ENCODE data around the gene SLC6A3.
"Not testable (repeated sequence)": the region's sequence is repeated elsewhere in the genome, so short reads cannot be mapped to it uniquely, and the experiment has no call there.

The SLC6A3 gene

DNA sequence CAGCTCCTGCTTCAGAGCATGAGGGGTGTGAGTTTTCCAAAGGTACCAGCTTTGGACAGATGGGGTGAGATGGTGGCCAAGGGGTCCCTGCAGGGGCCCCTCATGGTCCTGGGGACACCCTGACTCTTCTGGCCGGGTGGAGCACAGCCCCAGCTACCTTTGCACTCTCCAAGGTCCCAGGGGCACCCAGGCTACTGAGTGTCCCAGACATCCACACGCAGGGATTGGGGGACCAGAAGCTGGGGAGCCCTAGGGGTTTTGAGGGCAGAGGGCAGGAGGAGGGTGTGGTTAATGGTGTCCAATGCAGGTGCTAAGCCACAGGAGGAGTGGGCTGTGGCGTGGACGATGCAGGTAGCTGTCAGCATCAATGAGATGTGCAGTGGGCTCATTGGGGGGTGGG, 84.4 kb downstream of the SLC6A3 start:
- no peak overlapping the region for H3K4me3 ChIP-seq (ENCODE audit: control insufficient read depth, low read depth, low read length)
- DNase-seq (ENCODE audit: low read depth), result no peak
- TF ChIP-seq, protein P1, sequence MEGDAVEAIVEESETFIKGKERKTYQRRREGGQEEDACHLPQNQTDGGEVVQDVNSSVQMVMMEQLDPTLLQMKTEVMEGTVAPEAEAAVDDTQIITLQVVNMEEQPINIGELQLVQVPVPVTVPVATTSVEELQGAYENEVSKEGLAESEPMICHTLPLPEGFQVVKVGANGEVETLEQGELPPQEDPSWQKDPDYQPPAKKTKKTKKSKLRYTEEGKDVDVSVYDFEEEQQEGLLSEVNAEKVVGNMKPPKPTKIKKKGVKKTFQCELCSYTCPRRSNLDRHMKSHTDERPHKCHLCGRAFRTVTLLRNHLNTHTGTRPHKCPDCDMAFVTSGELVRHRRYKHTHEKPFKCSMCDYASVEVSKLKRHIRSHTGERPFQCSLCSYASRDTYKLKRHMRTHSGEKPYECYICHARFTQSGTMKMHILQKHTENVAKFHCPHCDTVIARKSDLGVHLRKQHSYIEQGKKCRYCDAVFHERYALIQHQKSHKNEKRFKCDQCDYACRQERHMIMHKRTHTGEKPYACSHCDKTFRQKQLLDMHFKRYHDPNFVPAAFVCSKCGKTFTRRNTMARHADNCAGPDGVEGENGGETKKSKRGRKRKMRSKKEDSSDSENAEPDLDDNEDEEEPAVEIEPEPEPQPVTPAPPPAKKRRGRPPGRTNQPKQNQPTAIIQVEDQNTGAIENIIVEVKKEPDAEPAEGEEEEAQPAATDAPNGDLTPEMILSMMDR (IDR thresholded peaks at IDR 0.05; ENCODE audit: control insufficient read depth, insufficient read depth, low read depth, low read length, missing control alignments), result no peak

DNA sequence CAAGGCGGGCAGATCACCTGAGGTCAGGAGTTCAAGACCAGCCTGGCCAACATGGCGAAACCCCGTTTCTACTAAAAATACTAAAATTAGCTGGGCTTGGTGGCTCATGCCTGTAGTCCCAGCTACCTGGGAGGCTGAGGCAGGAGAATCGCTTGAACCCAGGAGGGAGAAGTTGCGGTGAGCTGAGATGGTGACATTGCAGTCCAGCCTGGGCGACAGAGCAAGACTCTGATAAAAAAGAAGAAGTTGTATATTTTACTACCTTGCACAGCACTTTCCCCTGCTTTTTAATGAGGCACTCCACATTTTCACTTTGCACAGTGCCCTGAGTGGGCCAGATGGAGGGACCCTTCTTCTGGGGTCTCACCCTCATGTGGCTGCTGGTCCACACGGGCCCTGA, 84.9 kb downstream of the SLC6A3 start:
- DNase-seq (ENCODE audit: low read depth); H3K4me3 ChIP-seq (ENCODE audit: control insufficient read depth, low read depth, low read length): not testable (repeated sequence)

DNA sequence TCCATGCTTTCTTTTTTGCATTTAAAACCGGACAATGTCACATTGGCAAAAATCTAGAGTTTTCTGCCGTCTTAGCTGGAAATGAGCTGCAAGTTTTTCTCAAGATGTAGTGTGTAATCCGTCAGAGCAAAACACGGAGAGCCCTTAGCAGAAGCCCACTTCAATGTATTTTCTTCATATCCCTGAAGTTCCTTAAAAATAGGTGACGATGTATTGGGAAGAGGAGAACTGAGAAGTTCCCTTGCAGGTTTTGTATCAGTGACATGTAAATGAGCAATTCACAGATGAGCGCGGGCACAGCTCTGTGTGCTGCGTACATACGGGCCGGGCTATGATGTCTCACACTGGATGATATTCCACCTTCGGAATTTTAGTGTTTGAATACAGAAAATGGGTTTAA, 85.5 kb downstream of the SLC6A3 start:
- H3K4me3 ChIP-seq (ENCODE audit: control insufficient read depth, low read depth, low read length), result no peak overlapping the region
- TF ChIP-seq, protein P1 (IDR thresholded peaks at IDR 0.05; ENCODE audit: control insufficient read depth, insufficient read depth, low read depth, low read length, missing control alignments), result no peak
- DNase-seq (ENCODE audit: low read depth), result no peak

DNA sequence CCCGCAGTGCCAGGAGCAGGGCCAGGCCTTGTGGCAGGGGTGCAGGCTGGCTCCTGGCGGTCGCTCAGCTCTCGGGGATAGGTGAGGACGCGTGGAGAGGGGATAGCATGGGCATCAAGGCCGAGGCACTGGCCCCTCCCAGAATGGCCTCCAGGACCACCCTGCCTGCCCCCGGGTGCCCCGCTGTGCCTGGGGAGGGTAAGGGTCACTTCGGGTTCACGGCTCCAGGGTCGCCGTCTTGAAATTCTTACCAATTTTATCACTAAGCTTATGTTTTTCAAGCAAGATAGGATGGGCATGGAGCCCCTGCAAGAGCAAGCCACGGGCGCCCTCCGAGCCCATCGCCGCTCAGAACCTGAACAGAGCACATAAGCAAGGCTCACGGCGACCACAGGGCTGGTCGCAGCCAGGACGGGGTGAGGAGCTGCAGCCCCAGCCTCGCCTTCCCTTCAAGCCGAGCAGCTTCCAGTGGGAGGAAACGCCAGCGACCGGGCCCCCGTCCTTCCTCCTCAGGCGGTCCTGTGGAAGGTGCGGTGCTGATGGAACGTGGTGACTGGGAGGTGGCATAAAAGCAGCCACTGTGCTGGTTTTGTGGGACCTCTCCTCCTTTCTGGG, 86.1 kb downstream of the SLC6A3 start:
- TF ChIP-seq, protein P1 (IDR thresholded peaks at IDR 0.05; ENCODE audit: control insufficient read depth, insufficient read depth, low read depth, low read length, missing control alignments), result no peak
- no peak overlapping the region for H3K4me3 ChIP-seq (ENCODE audit: control insufficient read depth, low read depth, low read length)
- DNase-seq (ENCODE audit: low read depth), result no peak

DNA sequence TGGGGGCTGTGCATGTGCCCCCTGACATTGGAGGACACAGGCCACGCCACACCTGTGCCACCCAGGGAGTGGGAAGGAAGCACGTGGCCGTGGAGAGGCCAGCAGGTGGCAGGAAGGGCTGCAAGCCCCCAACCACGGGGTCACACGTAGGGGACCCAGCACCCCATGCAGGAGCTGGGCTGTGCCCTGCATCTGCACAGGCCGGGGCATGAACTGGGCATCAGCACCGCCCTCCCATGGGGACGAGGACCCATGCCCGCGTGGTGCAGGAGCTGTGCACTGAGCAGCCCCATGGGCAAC, 86.6 kb downstream of the SLC6A3 start:
- no peak for DNase-seq (ENCODE audit: low read depth)
- TF ChIP-seq, protein P1 (IDR thresholded peaks at IDR 0.05; ENCODE audit: control insufficient read depth, insufficient read depth, low read depth, low read length, missing control alignments), result no peak
- H3K4me3 ChIP-seq (ENCODE audit: control insufficient read depth, low read depth, low read length), result no peak overlapping the region

DNA sequence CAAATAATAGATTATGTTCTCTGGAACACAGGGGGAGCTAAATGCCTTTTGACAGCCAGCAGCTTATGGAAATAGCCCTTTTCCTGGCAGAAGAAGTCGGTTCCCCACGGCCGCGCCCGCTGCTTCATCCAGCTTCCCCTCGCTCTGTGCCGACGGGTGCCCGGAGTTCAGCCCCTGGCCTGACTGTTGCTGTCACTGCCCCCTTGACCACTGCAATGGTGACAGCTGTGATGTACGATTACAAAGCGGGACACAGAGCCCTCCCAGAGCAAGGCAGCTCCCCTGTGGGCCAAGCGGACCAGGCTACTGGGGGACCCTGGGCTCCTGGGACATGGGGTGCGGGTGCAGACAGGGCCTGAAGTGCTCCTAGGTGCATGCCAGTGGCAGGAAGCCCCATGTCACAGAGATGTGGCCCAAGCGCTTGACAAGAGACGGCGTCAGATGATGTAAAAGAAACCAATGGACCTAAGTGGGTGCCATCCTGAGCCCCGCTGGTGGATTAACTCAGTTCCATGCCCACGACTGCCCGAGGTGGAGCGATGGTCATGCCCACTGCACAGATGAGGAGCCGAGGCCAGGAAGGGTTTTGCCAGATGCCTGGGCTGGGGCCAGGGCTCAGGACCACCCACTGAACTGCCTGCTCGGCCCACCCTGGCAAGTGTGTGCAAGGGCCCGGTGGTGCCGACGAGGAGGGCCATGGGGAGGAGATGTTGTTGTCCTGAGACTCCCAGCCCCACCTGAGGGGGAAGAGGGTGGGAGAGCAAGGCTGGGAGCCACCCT, 87.1 kb downstream of the SLC6A3 start:
- no peak overlapping the region for H3K4me3 ChIP-seq (ENCODE audit: control insufficient read depth, low read depth, low read length)
- TF ChIP-seq, protein P1 (IDR thresholded peaks at IDR 0.05; ENCODE audit: control insufficient read depth, insufficient read depth, low read depth, low read length, missing control alignments), result no peak
- no peak for DNase-seq (ENCODE audit: low read depth)

DNA sequence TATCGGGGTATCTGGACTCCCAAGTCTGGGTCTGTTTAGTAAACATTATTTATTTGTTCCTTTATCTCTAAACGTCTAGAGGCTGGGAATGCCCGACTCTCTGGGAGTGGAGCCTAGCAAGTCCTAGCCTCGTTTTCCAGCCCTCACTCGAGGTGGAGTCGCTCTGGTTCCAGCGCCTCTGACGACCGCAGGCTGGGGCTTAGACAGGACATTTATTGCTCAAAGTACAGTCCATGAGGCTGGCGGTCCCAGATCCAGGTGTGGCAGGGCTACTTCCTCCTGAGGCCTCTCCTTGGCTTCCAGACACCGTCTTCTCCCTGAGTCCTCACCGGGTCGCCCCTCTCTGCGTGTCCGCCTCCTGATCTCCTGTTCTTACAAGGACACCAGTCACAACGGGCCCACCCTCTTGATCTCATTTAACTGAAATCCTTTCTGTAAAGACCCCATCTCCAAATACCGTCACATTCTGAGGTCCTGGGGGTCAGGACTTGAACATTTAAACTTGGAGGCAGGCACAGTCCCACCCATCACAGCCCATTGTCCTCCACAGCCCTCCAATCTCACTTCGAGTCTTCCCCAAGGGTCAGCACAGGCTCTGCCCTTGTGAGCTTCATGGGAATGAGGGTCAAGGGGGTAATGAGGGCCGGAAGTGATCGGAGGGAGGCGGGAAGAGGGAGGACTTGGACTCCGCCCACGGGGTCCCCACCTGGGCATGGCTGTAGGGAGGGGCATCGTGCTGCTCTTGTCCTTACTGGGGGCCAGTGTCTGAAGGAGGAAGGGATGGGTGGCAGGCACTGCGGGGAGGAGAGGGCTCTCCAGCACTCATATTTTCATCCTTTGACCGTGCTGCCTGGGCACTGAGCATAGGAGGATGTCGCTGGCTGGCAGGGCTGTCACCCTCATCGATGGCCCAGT, 88.1 kb downstream of the SLC6A3 start:
- no peak overlapping the region for H3K4me3 ChIP-seq (ENCODE audit: control insufficient read depth, low read depth, low read length)
- TF ChIP-seq, protein P1 (IDR thresholded peaks at IDR 0.05; ENCODE audit: control insufficient read depth, insufficient read depth, low read depth, low read length, missing control alignments), result no peak
- DNase-seq (ENCODE audit: low read depth), result no peak

Data from AG09309 (cell line).